C4-2B (cell line): ENCODE measurements around the gene IL36A.

Source experiments
- H3K27ac ChIP-seq: fragments of 450-650 bp; 2 replicates; pipeline ENCODE4 v1.5.1; 2017
- ZFX ChIP-seq: fragments of 450-650 bp; IDR thresholded peaks from 2 replicates; pipeline ENCODE4 v1.6.1; 2017
- TF ChIP-seq, protein P1 (sequence below): fragments of 450-650 bp; conservative IDR thresholded peaks from 2 replicates; pipeline ENCODE4 v1.5.1; 2017; ENCODE audit warnings: mild to moderate bottlenecking

Gene IL36A

DNA sequence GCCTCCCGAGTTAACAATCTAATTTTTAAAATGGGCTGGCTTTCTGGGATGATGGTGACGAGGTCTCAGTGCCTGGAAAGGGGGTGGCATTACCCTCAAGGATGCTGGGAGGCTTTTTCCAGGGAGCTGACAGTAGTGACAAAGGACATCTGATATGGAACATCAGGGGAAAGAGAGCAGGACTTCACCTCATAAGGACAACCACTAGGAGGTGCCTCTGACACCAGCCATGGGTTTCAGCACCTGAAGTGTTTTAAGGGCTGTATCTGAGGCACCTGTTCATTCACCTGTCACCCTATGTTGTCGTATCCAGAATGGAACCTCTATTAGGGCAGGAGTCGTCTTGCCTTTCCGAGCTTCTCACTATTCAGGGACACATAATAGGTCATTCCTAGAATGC lies 36.6 kb downstream of the IL36A start:
- H3K27ac ChIP-seq = no peak overlapping the region
- TF ChIP-seq, protein P1, sequence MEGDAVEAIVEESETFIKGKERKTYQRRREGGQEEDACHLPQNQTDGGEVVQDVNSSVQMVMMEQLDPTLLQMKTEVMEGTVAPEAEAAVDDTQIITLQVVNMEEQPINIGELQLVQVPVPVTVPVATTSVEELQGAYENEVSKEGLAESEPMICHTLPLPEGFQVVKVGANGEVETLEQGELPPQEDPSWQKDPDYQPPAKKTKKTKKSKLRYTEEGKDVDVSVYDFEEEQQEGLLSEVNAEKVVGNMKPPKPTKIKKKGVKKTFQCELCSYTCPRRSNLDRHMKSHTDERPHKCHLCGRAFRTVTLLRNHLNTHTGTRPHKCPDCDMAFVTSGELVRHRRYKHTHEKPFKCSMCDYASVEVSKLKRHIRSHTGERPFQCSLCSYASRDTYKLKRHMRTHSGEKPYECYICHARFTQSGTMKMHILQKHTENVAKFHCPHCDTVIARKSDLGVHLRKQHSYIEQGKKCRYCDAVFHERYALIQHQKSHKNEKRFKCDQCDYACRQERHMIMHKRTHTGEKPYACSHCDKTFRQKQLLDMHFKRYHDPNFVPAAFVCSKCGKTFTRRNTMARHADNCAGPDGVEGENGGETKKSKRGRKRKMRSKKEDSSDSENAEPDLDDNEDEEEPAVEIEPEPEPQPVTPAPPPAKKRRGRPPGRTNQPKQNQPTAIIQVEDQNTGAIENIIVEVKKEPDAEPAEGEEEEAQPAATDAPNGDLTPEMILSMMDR = peak; percentile 50
- no peak for TF ChIP-seq ZFX

- TF ChIP-seq, protein P1 = no peak
- TF ChIP-seq ZFX = no peak
Observed at GRCh38 chr2:113046465-113046864, 41.2 kb downstream of the IL36A start.

DNA sequence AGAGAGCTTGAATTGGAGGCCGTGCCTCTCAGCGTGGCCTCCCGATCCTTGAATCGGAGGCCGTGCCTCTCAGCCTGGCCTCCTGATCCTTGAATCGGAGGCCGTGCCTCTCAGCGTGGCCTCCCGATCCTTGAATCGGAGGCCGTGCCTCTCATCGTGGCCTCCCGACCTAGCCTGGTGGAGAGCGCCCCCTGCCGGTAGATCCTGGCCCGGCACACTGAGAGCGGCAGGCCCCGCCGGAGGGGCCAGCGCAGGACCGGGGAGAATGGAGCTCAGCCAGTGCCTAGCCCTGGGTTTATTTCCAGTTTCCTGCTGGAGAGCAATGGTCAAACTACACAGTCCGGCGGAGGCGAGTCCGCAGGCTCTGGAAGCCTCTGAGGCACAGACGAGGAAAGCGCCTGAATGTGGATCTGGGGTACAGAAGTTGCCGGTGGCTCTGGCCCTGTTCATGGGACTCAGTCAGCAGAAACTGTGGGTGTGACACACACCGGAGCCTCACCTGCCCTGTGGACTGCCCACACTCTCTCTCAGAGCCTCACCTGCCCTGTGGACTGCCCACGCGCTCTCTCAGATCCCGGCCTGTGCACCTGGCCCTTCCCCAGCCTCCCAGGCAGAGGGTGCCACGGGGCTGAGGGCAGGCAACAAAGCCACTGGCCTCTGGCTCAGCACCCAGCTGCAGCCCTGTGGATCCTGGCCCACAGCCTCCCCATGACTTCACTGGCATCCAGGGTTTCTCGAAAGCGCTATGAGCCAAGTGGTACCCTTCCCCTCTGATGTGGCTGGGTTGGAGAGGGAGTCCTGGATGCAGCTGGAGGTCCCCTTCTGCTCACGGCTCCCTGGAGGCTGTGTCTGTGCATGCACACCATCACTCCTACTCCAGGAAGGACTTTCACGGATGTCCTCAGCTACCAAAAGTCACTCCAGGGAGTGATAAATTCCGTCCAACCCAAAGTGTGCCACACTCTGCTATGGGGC lies 45.9 kb downstream of the IL36A start:
- TF ChIP-seq, protein P1 = no peak; the same call in 1 of the 2 replicates
- TF ChIP-seq ZFX = no peak

More at GRCh38 chr2:113046465-113046864, 41.2 kb downstream of the IL36A start:
- H3K27ac ChIP-seq = peak overlapping the region; percentile 92

GRCh38 chr2:113052396-113052917 lies 47.2 kb downstream of the IL36A start, which contains the start of gene IL36B:
Gene IL36B (minus strand): TSS chr2:113052867.
- no peak within 1 kb of the TSS for H3K27ac ChIP-seq
- no peak for TF ChIP-seq ZFX
- TF ChIP-seq, protein P1 = no peak

More for the DNA sequence above, 45.9 kb downstream of the IL36A start:
- H3K27ac ChIP-seq = no peak overlapping the region

GRCh38 chr2:113053666-113054065 lies 48.4 kb downstream of the IL36A start:
- H3K27ac ChIP-seq = no peak overlapping the region
- no peak for TF ChIP-seq ZFX
- TF ChIP-seq, protein P1 = no peak

GRCh38 chr2:113054066-113054465 lies 48.8 kb downstream of the IL36A start:
- TF ChIP-seq ZFX = no peak
- TF ChIP-seq, protein P1 = no peak
- no peak overlapping the region for H3K27ac ChIP-seq

DNA sequence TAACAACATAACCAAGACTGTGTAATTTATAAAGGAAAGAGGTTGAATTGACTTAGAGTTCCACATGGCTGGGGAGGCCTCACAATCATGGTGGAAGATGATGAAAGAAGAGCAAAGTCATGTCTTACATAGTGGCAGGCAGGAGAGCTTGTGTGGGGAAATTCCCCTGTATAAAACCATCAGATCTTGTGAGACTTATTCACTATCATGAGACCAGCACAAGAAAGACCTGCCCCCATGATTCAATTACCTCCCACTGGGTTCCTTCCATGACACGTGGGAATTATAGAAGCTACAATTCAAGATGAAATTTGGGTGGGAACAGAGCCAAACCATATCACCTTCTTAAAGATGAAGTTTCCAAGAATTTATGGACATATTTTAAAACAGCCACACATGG lies 51.3 kb downstream of the IL36A start:
- no peak for TF ChIP-seq ZFX
- TF ChIP-seq, protein P1 = no peak

More for the DNA sequence above, 51.3 kb downstream of the IL36A start:
- H3K27ac ChIP-seq = no peak overlapping the region
